Measurements from ENCODE around the gene SLC24A4. TPM values are rescaled to one million over a fixed set of nuclear protein-coding genes. Genes with fewer than 3 reads are reported as not detected.

Gene SLC24A4
- polyA plus RNA-seq, 1 donor (not counting 4 experiments of a cell fraction or from before 2014, with no cell fraction given) = 0.10 TPM

DNA sequence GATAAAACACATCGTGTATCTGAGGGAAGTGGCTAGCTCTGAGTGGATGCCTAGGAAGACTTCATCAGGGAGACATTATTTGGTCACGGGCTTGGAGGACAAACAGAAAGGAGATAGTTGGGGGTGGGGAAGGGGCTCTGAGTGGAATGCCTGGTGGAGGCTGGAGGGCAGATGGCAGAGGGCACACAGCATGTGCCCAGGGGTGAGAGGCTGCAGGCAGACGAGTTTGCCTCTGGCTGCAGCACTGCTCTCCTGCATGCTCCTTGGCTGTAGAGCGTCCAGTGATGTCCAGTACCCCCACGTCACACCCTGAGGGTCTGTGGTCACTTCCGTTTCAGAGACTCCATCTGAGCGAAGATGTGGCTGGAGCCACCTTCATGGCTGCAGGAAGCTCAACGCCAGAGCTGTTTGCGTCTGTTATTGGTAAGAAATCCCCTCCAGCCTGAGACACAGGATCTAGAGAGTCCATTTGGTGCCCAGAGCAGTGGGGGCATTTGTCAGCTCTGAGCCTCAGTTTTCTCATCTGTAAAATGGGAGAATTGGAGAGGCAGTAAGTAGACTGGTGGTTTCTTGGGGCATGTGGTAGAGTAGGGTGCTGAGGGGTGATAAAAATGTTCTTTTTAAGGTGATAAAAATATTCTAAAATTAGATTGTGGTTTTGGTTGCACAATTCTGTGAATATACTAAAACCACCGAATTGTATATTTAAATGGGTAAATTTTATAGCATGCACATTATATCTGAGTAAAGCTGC lies 119.0 kb downstream of the SLC24A4 start:
- H3K4me3 ChIP-seq (ENCODE audit: control insufficient read depth in 2 of 3, extremely low read depth in 1 of 3, insufficient read depth in 2 of 3, low read depth in 1 of 3, low read length in 3 of 3) = no peak overlapping the region
- H2AFZ ChIP-seq (ENCODE audit: control insufficient read depth, low read length) = no peak overlapping the region
- H3K79me2 ChIP-seq (ENCODE audit: control insufficient read depth, insufficient read depth, low read length) = no peaks in the 10 kb centered on the region
- dilution Hi-C loops (cut with MboI; ENCODE audit: extremely low pct_ligation_motif_present, low sequenced_read_pairs) = no loop called here
- no peak overlapping the region for H3K4me2 ChIP-seq (ENCODE audit: control insufficient read depth, extremely low read depth, insufficient read depth, low read depth, low read length)
- H3K27ac ChIP-seq (ENCODE audit: control insufficient read depth, insufficient read depth, low read length) = no peak overlapping the region
- H3K9ac ChIP-seq (ENCODE audit: control insufficient read depth, extremely low read depth, insufficient read depth, low read length) = no peak overlapping the region
- no peaks in the 10 kb centered on the region for H3K27me3 ChIP-seq (ENCODE audit: control insufficient read depth, extremely low read depth, insufficient read depth, low read length)
- DNase-seq (ENCODE audit: low read depth, low spot score) (no peak), FAIRE-seq (no peak)
- no peak for TF ChIP-seq EZH2 (IDR thresholded peaks at IDR 0.05; ENCODE audit: low read length)
- TF ChIP-seq, protein P1, sequence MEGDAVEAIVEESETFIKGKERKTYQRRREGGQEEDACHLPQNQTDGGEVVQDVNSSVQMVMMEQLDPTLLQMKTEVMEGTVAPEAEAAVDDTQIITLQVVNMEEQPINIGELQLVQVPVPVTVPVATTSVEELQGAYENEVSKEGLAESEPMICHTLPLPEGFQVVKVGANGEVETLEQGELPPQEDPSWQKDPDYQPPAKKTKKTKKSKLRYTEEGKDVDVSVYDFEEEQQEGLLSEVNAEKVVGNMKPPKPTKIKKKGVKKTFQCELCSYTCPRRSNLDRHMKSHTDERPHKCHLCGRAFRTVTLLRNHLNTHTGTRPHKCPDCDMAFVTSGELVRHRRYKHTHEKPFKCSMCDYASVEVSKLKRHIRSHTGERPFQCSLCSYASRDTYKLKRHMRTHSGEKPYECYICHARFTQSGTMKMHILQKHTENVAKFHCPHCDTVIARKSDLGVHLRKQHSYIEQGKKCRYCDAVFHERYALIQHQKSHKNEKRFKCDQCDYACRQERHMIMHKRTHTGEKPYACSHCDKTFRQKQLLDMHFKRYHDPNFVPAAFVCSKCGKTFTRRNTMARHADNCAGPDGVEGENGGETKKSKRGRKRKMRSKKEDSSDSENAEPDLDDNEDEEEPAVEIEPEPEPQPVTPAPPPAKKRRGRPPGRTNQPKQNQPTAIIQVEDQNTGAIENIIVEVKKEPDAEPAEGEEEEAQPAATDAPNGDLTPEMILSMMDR (optimal IDR thresholded peaks at IDR 0.05 in 1 of 3, IDR thresholded peaks at IDR 0.05 in 1 of 3, conservative IDR thresholded peaks at IDR 0.05 in 1 of 3; ENCODE audit: extremely low read depth in 1 of 3, insufficient read depth in 2 of 3, low read length in 3 of 3) = no peak
- no peaks in the 10 kb centered on the region for H3K36me3 ChIP-seq (ENCODE audit: control insufficient read depth in 2 of 2, extremely low read depth in 1 of 2, insufficient read depth in 2 of 2, low read length in 2 of 2)
- H3K4me1 ChIP-seq (ENCODE audit: control insufficient read depth, extremely low read depth, insufficient read depth, low read length) = no peaks in the 10 kb centered on the region
- H3K9me1 ChIP-seq (ENCODE audit: control insufficient read depth, extremely low read depth, insufficient read depth, low read length) = no peaks in the 10 kb centered on the region
- H3K9me3 ChIP-seq (ENCODE audit: control insufficient read depth, low read depth, low read length) = no peaks in the 10 kb centered on the region
- no peaks in the 10 kb centered on the region for H4K20me1 ChIP-seq (ENCODE audit: control insufficient read depth, extremely low read depth, insufficient read depth, low read length)

DNA sequence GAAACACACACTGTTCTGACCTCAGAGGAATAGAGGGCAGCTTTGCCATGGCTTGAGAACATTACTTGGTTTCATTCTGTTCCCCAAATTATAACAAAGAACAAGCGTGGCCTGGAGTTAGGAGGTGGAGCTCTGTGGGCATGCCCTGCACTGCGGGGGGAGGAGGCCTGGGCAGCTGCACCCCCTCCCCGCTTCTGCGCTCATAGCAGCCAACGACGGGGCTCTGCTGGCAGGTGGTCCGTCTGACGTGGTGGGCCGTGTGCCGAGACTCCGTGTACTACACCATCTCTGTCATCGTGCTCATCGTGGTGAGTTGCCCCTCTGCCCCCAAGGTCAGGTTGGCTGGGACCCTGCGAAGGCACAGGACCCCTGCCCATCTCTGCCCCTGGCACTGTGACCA lies 120.2 kb downstream of the SLC24A4 start:
- Histone ChIP-seq H3K4me2 (ENCODE audit: control insufficient read depth, extremely low read depth, insufficient read depth, low read depth, low read length) (no peak overlapping the region), H3K36me3 (ENCODE audit: control insufficient read depth in 2 of 2, extremely low read depth in 1 of 2, insufficient read depth in 2 of 2, low read length in 2 of 2) (no peaks in the 10 kb centered on the region), H3K27ac (ENCODE audit: control insufficient read depth, insufficient read depth, low read length) (no peak overlapping the region), H3K9me1 (ENCODE audit: control insufficient read depth, extremely low read depth, insufficient read depth, low read length) (no peaks in the 10 kb centered on the region), H3K9me3 (ENCODE audit: control insufficient read depth, low read depth, low read length) (no peaks in the 10 kb centered on the region), H3K4me3 (ENCODE audit: control insufficient read depth in 2 of 3, extremely low read depth in 1 of 3, insufficient read depth in 2 of 3, low read depth in 1 of 3, low read length in 3 of 3) (no peak overlapping the region), H3K79me2 (ENCODE audit: control insufficient read depth, insufficient read depth, low read length) (no peaks in the 10 kb centered on the region), H4K20me1 (ENCODE audit: control insufficient read depth, extremely low read depth, insufficient read depth, low read length) (no peaks in the 10 kb centered on the region), H3K9ac (ENCODE audit: control insufficient read depth, extremely low read depth, insufficient read depth, low read length) (no peak overlapping the region), H2AFZ (ENCODE audit: control insufficient read depth, low read length) (no peak overlapping the region), H3K4me1 (ENCODE audit: control insufficient read depth, extremely low read depth, insufficient read depth, low read length) (no peaks in the 10 kb centered on the region), H3K27me3 (ENCODE audit: control insufficient read depth, extremely low read depth, insufficient read depth, low read length) (no peaks in the 10 kb centered on the region)
- no peak for FAIRE-seq
- dilution Hi-C loops (cut with MboI; ENCODE audit: extremely low pct_ligation_motif_present, low sequenced_read_pairs) = no loop called here
- no peak for DNase-seq (ENCODE audit: low read depth, low spot score)
- TF ChIP-seq, protein P1 (optimal IDR thresholded peaks at IDR 0.05 in 1 of 3, IDR thresholded peaks at IDR 0.05 in 1 of 3, conservative IDR thresholded peaks at IDR 0.05 in 1 of 3; ENCODE audit: extremely low read depth in 1 of 3, insufficient read depth in 2 of 3, low read length in 3 of 3) = no peak
- no peak for TF ChIP-seq EZH2 (IDR thresholded peaks at IDR 0.05; ENCODE audit: low read length)
